ENCODE results near the gene LYSMD2. TPM values are rescaled to one million over a fixed set of nuclear protein-coding genes. Genes with fewer than 3 reads are reported as not detected.

Gene LYSMD2
- polyA plus RNA-seq, 2 donors = 5.2 to 5.9 TPM

- WGBS, 2 donors = 62 to 85% methylated on average over 4 of the region's 4 CpGs
- Histone ChIP-seq H3K4me1 (ENCODE audit: control insufficient read depth in 2 of 2, insufficient read depth in 2 of 2, low read length in 1 of 2) (peaks cover 0 to 6% of the 10 kb centered on the region in 2 donors), H3K9me3 (ENCODE audit: control insufficient read depth in 2 of 2, insufficient read depth in 1 of 2, low read depth in 1 of 2, low read length in 1 of 2) (no peaks in the 10 kb centered on the region)
Observed at GRCh38 chr15:51755790-51756189, 18.3 kb upstream of the LYSMD2 start.

GRCh38 chr15:51754267-51754666 is 16.8 kb upstream of the LYSMD2 start:
- WGBS, 2 donors = 73 to 75% methylated on average over 2 of the region's 2 CpGs

More at GRCh38 chr15:51755790-51756189, 18.3 kb upstream of the LYSMD2 start:
- H3K36me3 ChIP-seq (ENCODE audit: control insufficient read depth in 2 of 2, insufficient read depth in 2 of 2, low read length in 1 of 2) = peaks cover 0 to 2% of the 10 kb centered on the region in 2 donors
- no peaks in the 10 kb centered on the region for H3K27me3 ChIP-seq (ENCODE audit: control insufficient read depth in 1 of 2, insufficient read depth in 2 of 2, low read length in 2 of 2)
- no peak overlapping the region for H3K27ac ChIP-seq (ENCODE audit: low read depth in 2 of 2, low read length in 1 of 2)
- H3K4me3 ChIP-seq (ENCODE audit: low read depth in 1 of 2, low read length in 2 of 2) = no peak overlapping the region

GRCh38 chr15:51752888-51753287 is 15.4 kb upstream of the LYSMD2 start:
- Histone ChIP-seq H3K4me3 (ENCODE audit: low read depth in 1 of 2, low read length in 2 of 2) (no peak overlapping the region), H3K9me3 (ENCODE audit: control insufficient read depth in 2 of 2, insufficient read depth in 1 of 2, low read depth in 1 of 2, low read length in 1 of 2) (no peaks in the 10 kb centered on the region), H3K27ac (ENCODE audit: low read depth in 2 of 2, low read length in 1 of 2) (no peak overlapping the region), H3K36me3 (ENCODE audit: control insufficient read depth in 2 of 2, insufficient read depth in 2 of 2, low read length in 1 of 2) (peaks cover 0 to 2% of the 10 kb centered on the region in 2 donors), H3K4me1 (ENCODE audit: control insufficient read depth in 2 of 2, insufficient read depth in 2 of 2, low read length in 1 of 2) (peaks cover 0 to 6% of the 10 kb centered on the region in 2 donors), H3K27me3 (ENCODE audit: control insufficient read depth in 1 of 2, insufficient read depth in 2 of 2, low read length in 2 of 2) (no peaks in the 10 kb centered on the region)
- WGBS, 2 donors = 70 to 86% methylated on average over 5 of the region's 5 CpGs

More at GRCh38 chr15:51754267-51754666, 16.8 kb upstream of the LYSMD2 start:
- Histone ChIP-seq H3K4me1 (ENCODE audit: control insufficient read depth in 2 of 2, insufficient read depth in 2 of 2, low read length in 1 of 2) (peaks cover 0 to 6% of the 10 kb centered on the region in 2 donors), H3K36me3 (ENCODE audit: control insufficient read depth in 2 of 2, insufficient read depth in 2 of 2, low read length in 1 of 2) (peaks cover 0 to 2% of the 10 kb centered on the region in 2 donors), H3K4me3 (ENCODE audit: low read depth in 1 of 2, low read length in 2 of 2) (no peak overlapping the region), H3K27ac (ENCODE audit: low read depth in 2 of 2, low read length in 1 of 2) (no peak overlapping the region), H3K27me3 (ENCODE audit: control insufficient read depth in 1 of 2, insufficient read depth in 2 of 2, low read length in 2 of 2) (no peaks in the 10 kb centered on the region), H3K9me3 (ENCODE audit: control insufficient read depth in 2 of 2, insufficient read depth in 1 of 2, low read depth in 1 of 2, low read length in 1 of 2) (no peaks in the 10 kb centered on the region)

GRCh38 chr15:51751697-51752683 is 14.5 kb upstream of the LYSMD2 start:
- Histone ChIP-seq H3K27ac (ENCODE audit: low read depth in 2 of 2, low read length in 1 of 2) (peak overlapping the region; percentile 66 to 85), H3K4me1 (ENCODE audit: control insufficient read depth in 2 of 2, insufficient read depth in 2 of 2, low read length in 1 of 2) (peaks cover 0 to 6% of the 10 kb centered on the region in 2 donors), H3K4me3 (ENCODE audit: low read depth in 1 of 2, low read length in 2 of 2) (peak overlapping the region; percentile 80 to 90), H3K27me3 (ENCODE audit: control insufficient read depth in 1 of 2, insufficient read depth in 2 of 2, low read length in 2 of 2) (no peaks in the 10 kb centered on the region), H3K9me3 (ENCODE audit: control insufficient read depth in 2 of 2, insufficient read depth in 1 of 2, low read depth in 1 of 2, low read length in 1 of 2) (no peaks in the 10 kb centered on the region), H3K36me3 (ENCODE audit: control insufficient read depth in 2 of 2, insufficient read depth in 2 of 2, low read length in 1 of 2) (no peaks in the 10 kb centered on the region)
- 2 to 3% methylated on average over 62 to 71 of the region's 71 CpGs for WGBS, 2 donors

- WGBS, 2 donors = 8% methylated on average over 63 to 65 of the region's 65 CpGs
- H3K27me3 ChIP-seq (ENCODE audit: control insufficient read depth in 1 of 2, insufficient read depth in 2 of 2, low read length in 2 of 2) = no peaks in the 10 kb centered on the region
- H3K4me1 ChIP-seq (ENCODE audit: control insufficient read depth in 2 of 2, insufficient read depth in 2 of 2, low read length in 1 of 2) = peaks cover 0 to 6% of the 10 kb centered on the region in 2 donors
- peak within 1 kb of the TSS; percentile 80 to 90 for H3K4me3 ChIP-seq (ENCODE audit: low read depth in 1 of 2, low read length in 2 of 2)
- no peaks in the 10 kb centered on the region for H3K36me3 ChIP-seq (ENCODE audit: control insufficient read depth in 2 of 2, insufficient read depth in 2 of 2, low read length in 1 of 2)
- no peaks in the 10 kb centered on the region for H3K9me3 ChIP-seq (ENCODE audit: control insufficient read depth in 2 of 2, insufficient read depth in 1 of 2, low read depth in 1 of 2, low read length in 1 of 2)
- peak within 1 kb of the TSS; percentile 66 to 85 for H3K27ac ChIP-seq (ENCODE audit: low read depth in 2 of 2, low read length in 1 of 2)
Observed at GRCh38 chr15:51750792-51751696, 13.6 kb upstream of the LYSMD2 start, which contains the start of gene TMOD2. Gene TMOD2 (plus strand): TSS chr15:51751597. CDS start chr15:51766442, 14,845 bp downstream.

GRCh38 chr15:51750186-51750585 is 12.7 kb upstream of the LYSMD2 start:
- WGBS, 2 donors = 77 to 82% methylated on average over 4 of the region's 4 CpGs
- Histone ChIP-seq H3K36me3 (ENCODE audit: control insufficient read depth in 2 of 2, insufficient read depth in 2 of 2, low read length in 1 of 2) (no peaks in the 10 kb centered on the region), H3K27me3 (ENCODE audit: control insufficient read depth in 1 of 2, insufficient read depth in 2 of 2, low read length in 2 of 2) (no peaks in the 10 kb centered on the region), H3K4me1 (ENCODE audit: control insufficient read depth in 2 of 2, insufficient read depth in 2 of 2, low read length in 1 of 2) (peaks cover 0 to 2% of the 10 kb centered on the region in 2 donors), H3K4me3 (ENCODE audit: low read depth in 1 of 2, low read length in 2 of 2) (no peak overlapping the region), H3K27ac (ENCODE audit: low read depth in 2 of 2, low read length in 1 of 2) (no peak overlapping the region), H3K9me3 (ENCODE audit: control insufficient read depth in 2 of 2, insufficient read depth in 1 of 2, low read depth in 1 of 2, low read length in 1 of 2) (no peaks in the 10 kb centered on the region)

GRCh38 chr15:51749307-51749706 is 11.9 kb upstream of the LYSMD2 start:
- H3K27me3 ChIP-seq (ENCODE audit: control insufficient read depth in 1 of 2, insufficient read depth in 2 of 2, low read length in 2 of 2) = no peaks in the 10 kb centered on the region

GRCh38 chr15:51739061-51739712 is 1.7 kb upstream of the LYSMD2 start:
- Histone ChIP-seq H3K36me3 (ENCODE audit: control insufficient read depth in 2 of 2, insufficient read depth in 2 of 2, low read length in 1 of 2) (peaks cover 0 to 1% of the 10 kb centered on the region in 2 donors), H3K27me3 (ENCODE audit: control insufficient read depth in 1 of 2, insufficient read depth in 2 of 2, low read length in 2 of 2) (no peaks in the 10 kb centered on the region), H3K27ac (ENCODE audit: low read depth in 2 of 2, low read length in 1 of 2) (no peak overlapping the region), H3K9me3 (ENCODE audit: control insufficient read depth in 2 of 2, insufficient read depth in 1 of 2, low read depth in 1 of 2, low read length in 1 of 2) (no peaks in the 10 kb centered on the region), H3K4me1 (ENCODE audit: control insufficient read depth in 2 of 2, insufficient read depth in 2 of 2, low read length in 1 of 2) (no peaks in the 10 kb centered on the region), H3K4me3 (ENCODE audit: low read depth in 1 of 2, low read length in 2 of 2) (no peak overlapping the region)
- WGBS, 2 donors = 73 to 78% methylated on average over 2 of the region's 2 CpGs

More at GRCh38 chr15:51749307-51749706, 11.9 kb upstream of the LYSMD2 start:
- WGBS, 2 donors = 85 to 87% methylated on average over 5 of the region's 5 CpGs
- Histone ChIP-seq H3K27ac (ENCODE audit: low read depth in 2 of 2, low read length in 1 of 2) (no peak overlapping the region), H3K36me3 (ENCODE audit: control insufficient read depth in 2 of 2, insufficient read depth in 2 of 2, low read length in 1 of 2) (no peaks in the 10 kb centered on the region), H3K9me3 (ENCODE audit: control insufficient read depth in 2 of 2, insufficient read depth in 1 of 2, low read depth in 1 of 2, low read length in 1 of 2) (no peaks in the 10 kb centered on the region), H3K4me3 (ENCODE audit: low read depth in 1 of 2, low read length in 2 of 2) (no peak overlapping the region), H3K4me1 (ENCODE audit: control insufficient read depth in 2 of 2, insufficient read depth in 2 of 2, low read length in 1 of 2) (peaks cover 0 to 2% of the 10 kb centered on the region in 2 donors)

GRCh38 chr15:51738553-51738952 is 1.1 kb upstream of the LYSMD2 start:
- peak overlapping the region in 1 of 2 donors; percentile 60 for H3K27ac ChIP-seq (ENCODE audit: low read depth in 2 of 2, low read length in 1 of 2)
- WGBS, 2 donors = 59 to 65% methylated on average over 2 of the region's 2 CpGs
- peaks cover 0 to 3% of the 10 kb centered on the region in 2 donors for H3K36me3 ChIP-seq (ENCODE audit: control insufficient read depth in 2 of 2, insufficient read depth in 2 of 2, low read length in 1 of 2)
- no peaks in the 10 kb centered on the region for H3K27me3 ChIP-seq (ENCODE audit: control insufficient read depth in 1 of 2, insufficient read depth in 2 of 2, low read length in 2 of 2)
- H3K4me3 ChIP-seq (ENCODE audit: low read depth in 1 of 2, low read length in 2 of 2) = no peak overlapping the region
- no peaks in the 10 kb centered on the region for H3K9me3 ChIP-seq (ENCODE audit: control insufficient read depth in 2 of 2, insufficient read depth in 1 of 2, low read depth in 1 of 2, low read length in 1 of 2)
- H3K4me1 ChIP-seq (ENCODE audit: control insufficient read depth in 2 of 2, insufficient read depth in 2 of 2, low read length in 1 of 2) = no peaks in the 10 kb centered on the region
